GM12875 (cell line): ENCODE measurements around the gene NEK1.
"Not testable (repeated sequence)": the region's sequence is repeated elsewhere in the genome, so short reads cannot be mapped to it uniquely, and the experiment has no call there.

Source experiments
- H3K4me3 ChIP-seq: one replicate; pipeline ENCODE4 v1.5.1; 2011; ENCODE audit warnings: low read depth, low read length, control low read depth
- TF ChIP-seq, protein P1 (sequence below): IDR thresholded peaks from 2 replicates; pipeline ENCODE4 v1.5.1; 2011; ENCODE audit warnings: low read depth, mild to moderate bottlenecking, control low read depth, inconsistent platforms, low read length, moderate library complexity, borderline replicate concordance; ENCODE audit not compliant: insufficient read depth

Gene NEK1

GRCh38 chr4:169627307-169627706 is 14.9 kb upstream of the NEK1 start:
- TF ChIP-seq, protein P1, sequence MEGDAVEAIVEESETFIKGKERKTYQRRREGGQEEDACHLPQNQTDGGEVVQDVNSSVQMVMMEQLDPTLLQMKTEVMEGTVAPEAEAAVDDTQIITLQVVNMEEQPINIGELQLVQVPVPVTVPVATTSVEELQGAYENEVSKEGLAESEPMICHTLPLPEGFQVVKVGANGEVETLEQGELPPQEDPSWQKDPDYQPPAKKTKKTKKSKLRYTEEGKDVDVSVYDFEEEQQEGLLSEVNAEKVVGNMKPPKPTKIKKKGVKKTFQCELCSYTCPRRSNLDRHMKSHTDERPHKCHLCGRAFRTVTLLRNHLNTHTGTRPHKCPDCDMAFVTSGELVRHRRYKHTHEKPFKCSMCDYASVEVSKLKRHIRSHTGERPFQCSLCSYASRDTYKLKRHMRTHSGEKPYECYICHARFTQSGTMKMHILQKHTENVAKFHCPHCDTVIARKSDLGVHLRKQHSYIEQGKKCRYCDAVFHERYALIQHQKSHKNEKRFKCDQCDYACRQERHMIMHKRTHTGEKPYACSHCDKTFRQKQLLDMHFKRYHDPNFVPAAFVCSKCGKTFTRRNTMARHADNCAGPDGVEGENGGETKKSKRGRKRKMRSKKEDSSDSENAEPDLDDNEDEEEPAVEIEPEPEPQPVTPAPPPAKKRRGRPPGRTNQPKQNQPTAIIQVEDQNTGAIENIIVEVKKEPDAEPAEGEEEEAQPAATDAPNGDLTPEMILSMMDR = no peak
- no peak overlapping the region for H3K4me3 ChIP-seq

DNA sequence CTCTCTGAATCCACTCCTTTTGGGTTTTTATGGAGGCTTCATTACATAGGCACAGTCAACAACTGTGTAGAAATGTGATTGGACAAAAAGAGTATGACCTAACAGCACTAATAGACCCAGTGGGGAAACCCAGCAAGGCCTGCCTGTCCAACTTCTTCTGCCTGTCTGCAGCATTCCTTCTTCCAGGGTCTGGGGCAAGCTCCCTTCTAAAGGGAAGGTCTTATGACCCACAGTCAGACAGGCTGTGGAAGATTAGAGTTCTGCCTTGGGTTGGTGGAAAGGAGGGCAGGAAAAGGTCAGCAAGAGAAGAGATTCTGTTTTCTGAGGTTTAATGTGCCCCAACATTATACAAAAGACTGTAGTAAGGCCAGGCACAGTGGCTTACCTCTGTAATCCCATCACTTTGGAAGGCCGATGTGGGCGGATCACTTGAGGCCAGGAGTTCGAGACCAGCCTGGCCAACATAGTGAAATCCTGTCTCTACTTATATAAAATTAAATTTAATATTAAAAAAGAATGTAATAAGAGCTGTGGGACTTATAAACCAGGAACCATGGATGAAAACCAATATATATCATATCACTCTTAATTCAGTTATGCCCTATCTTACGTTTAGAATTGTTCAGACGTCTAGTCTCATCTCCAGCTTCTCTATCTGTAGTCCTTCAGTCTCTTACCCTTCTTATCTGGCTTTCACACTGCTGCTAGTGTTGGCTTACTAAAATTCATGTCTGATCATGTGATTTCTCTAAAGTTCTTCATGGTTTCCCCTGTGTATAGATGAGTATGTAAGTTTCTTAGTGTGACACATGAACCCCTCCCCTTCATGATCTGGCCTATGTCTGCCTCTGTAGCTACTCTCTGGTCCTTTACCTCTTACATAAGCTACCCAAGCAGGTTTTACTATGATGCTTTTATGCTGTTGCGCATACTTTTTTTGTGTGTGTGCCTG is 14.2 kb upstream of the NEK1 start:
- H3K4me3 ChIP-seq = no peak overlapping the region
- TF ChIP-seq, protein P1 = no peak

DNA sequence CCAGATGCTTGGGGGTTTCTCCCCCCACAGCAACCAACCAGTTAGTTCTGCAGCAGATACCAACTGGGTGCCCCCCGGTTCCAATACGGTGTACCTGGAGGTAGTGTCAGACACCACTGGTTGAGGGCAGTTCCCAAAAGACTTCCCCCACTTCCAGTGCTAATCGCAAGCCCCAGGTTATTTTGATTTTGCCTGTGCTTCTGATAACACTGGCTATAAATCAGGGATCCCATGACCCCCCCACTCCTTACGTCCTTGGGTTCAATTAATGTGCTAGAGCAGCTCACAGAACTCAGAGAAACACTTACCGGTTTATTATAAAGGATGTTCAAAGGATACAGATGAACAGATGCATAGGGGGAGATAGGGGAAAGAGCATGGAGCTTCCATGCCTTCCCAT is 13.5 kb upstream of the NEK1 start:
- no peak overlapping the region for H3K4me3 ChIP-seq
- TF ChIP-seq, protein P1 = no peak

DNA sequence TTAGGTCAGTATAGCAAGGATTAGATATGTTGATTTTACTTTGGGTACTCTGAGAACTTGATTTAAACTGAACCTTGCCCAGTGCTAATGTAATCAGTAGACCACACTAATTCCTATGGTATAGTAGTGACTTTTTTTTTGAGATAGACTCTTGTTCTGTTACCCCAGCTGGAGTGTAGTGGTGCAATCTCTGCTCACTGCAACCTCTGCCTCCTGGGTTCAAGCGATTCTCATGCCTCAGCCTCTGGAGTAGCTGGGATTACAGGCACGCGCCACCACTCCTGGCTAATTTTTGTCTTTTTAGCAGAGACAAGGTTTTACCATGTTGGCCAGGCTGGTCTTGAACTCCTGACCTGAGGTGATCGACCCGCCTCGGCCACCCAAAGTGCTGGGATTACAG is 11.6 kb upstream of the NEK1 start:
- not testable (repeated sequence) for H3K4me3 ChIP-seq

DNA sequence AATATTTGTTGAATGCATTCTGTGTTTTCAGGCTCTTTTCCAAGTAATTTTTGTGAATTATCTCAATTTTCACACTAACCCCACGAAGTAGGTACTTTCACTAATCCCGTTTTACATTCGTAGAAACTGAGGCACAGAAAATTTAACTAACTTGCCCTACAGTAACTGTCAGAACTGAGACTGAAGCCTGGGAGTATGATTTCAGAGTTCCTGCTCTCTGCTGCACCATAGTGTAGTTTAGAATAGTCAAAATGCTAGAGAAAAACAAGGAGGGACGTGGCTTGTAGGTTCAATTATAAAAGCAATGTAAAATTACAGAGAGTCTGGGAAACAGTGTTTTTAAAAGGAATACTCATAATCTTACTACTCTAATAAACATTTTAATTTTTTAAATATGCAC is 10.2 kb upstream of the NEK1 start:
- no peak overlapping the region for H3K4me3 ChIP-seq
- TF ChIP-seq, protein P1 = no peak

GRCh38 chr4:169621731-169622492 is 9.5 kb upstream of the NEK1 start:
- H3K4me3 ChIP-seq = peak overlapping the region; percentile 21
- TF ChIP-seq, protein P1 = no peak

DNA sequence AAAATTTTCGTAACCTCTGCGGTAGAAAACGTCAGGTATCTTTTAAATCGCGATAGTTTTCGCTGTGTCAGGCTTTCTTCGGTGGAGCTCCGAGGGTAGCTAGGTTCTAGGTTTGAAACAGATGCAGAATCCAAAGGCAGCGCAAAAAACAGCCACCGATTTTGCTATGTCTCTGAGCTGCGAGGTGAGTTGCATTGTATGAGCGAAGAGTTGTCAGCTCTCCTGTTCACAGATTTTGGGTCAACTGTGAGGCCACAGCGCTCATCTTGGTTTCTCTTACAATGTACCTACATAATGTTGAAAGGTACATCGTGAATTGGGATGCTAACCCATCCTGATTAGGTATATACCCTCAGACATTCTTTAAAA is 8.5 kb upstream of the NEK1 start:
- TF ChIP-seq, protein P1 = no peak
- H3K4me3 ChIP-seq = peak overlapping the region; percentile 55
